ENCODE results near the gene HTR5A. TPM values are rescaled to one million over a fixed set of nuclear protein-coding genes. Genes with fewer than 3 reads are reported as not detected.

The HTR5A gene
- total and polyA plus RNA-seq, 2 experiments from 2014 or later, result not detected

- Histone ChIP-seq H3K4me3 (no peak overlapping the region), H3K27me3 (ENCODE audit: insufficient read depth) (no peaks in the 10 kb centered on the region), H4K20me1 (replicated peaks; ENCODE audit: insufficient read depth) (no peaks in the 10 kb centered on the region), H3K9me2 (ENCODE audit: insufficient read depth) (0 out of 2 replicates have a peak, but pooled peaks cover 6% of the 10 kb centered on the region), H3K4me1 (ENCODE audit: insufficient read depth) (no peaks in the 10 kb centered on the region), H3K4me2 (no peak overlapping the region), H2AFZ (no peak overlapping the region), H3F3A (replicated peaks; ENCODE audit: low read depth) (no peaks in the 10 kb centered on the region), H3K36me3 (ENCODE audit: insufficient read depth) (no peaks in the 10 kb centered on the region), H3K27ac (ENCODE audit: low read depth) (no peak overlapping the region), H3K79me2 (replicated peaks; ENCODE audit: insufficient read depth) (no peaks in the 10 kb centered on the region)
- no peaks in the 10 kb centered on the region for H3K36me3 Mint-ChIP-seq (ENCODE audit: low read depth)
- H3K9me3 Mint-ChIP-seq, result no peaks in the 10 kb centered on the region; the same call in 2 of the 3 replicates
- TF ChIP-seq JUNB (IDR thresholded peaks at IDR 0.05; ENCODE audit: unreplicated experiment) (no peak), ZNF331 (CRISPR knock-in tag; IDR thresholded peaks at IDR 0.05; ENCODE audit: low read depth) (no peak), CTCF (conservative IDR thresholded peaks at IDR 0.05; ENCODE audit: low read depth in 2 of 2) (no peak), ETS1 (IDR thresholded peaks at IDR 0.05) (no peak), STAT1 (IDR thresholded peaks at IDR 0.05; ENCODE audit: unreplicated experiment) (no peak), EZH2 (IDR thresholded peaks at IDR 0.05; ENCODE audit: low read depth, unreplicated experiment) (no peak), POLR2AphosphoS5 (IDR thresholded peaks at IDR 0.05; ENCODE audit: low read depth) (no peak), EZH2phosphoT487 (IDR thresholded peaks at IDR 0.05; ENCODE audit: unreplicated experiment) (no peak), ZNF462 (CRISPR knock-in tag; IDR thresholded peaks at IDR 0.05) (no peak), CREB1 (CRISPR knock-in tag; IDR thresholded peaks at IDR 0.05; ENCODE audit: low read depth) (no peak), REST (IDR thresholded peaks at IDR 0.05; ENCODE audit: unreplicated experiment) (no peak), ZNF114 (CRISPR knock-in tag; IDR thresholded peaks at IDR 0.05) (no peak), NANOG (IDR thresholded peaks at IDR 0.05; ENCODE audit: borderline replicate concordance) (no peak)
- ATAC-seq (no peak), DNase-seq (ENCODE audit: low spot score) (no peak)
- no peak overlapping the region for H3K4me3 Mint-ChIP-seq
- H3K27ac Mint-ChIP-seq, result no peak overlapping the region
- H3K4me1 Mint-ChIP-seq, result peaks cover 20% of the 10 kb centered on the region
- peaks cover 6% of the 10 kb centered on the region for H3K27me3 Mint-ChIP-seq (ENCODE audit: insufficient read depth, low read depth, poor library complexity)
These were observed 39.0 kb downstream of the HTR5A start for GRCh38 chr7:155109121-155109520.

Data from GM23338 (cell line).